Measurements from ENCODE around the gene ADARB2.

Gene ADARB2

DNA sequence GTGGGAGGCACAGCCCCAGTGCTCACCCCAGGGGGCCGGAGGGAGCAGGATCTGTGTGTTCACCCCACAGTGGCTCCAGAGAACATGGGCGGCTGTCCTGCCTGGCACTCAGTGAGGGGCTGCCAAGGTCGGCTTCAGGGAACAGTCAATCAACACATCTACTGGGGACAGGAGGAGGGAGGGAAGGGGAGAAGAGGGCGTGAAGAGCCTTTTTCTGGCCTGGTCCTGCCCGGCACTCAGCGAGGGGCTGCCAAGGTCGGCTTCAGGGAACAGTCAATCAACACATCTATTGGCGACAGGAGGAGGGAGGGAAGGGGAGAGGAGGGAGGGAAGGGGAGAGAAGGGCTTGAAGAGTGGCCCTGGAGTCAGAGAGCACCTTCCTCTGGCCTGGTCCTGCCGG, 184.9 kb downstream of the ADARB2 start:
- no peak for DNase-seq (ENCODE audit: low spot score)
- in situ Hi-C loops (cut with MboI; ENCODE audit: low pct_unique_long_range_greater_than_20kb, low sequenced_read_pairs, unreplicated experiment): no loop called here
- TF ChIP-seq, protein P1, sequence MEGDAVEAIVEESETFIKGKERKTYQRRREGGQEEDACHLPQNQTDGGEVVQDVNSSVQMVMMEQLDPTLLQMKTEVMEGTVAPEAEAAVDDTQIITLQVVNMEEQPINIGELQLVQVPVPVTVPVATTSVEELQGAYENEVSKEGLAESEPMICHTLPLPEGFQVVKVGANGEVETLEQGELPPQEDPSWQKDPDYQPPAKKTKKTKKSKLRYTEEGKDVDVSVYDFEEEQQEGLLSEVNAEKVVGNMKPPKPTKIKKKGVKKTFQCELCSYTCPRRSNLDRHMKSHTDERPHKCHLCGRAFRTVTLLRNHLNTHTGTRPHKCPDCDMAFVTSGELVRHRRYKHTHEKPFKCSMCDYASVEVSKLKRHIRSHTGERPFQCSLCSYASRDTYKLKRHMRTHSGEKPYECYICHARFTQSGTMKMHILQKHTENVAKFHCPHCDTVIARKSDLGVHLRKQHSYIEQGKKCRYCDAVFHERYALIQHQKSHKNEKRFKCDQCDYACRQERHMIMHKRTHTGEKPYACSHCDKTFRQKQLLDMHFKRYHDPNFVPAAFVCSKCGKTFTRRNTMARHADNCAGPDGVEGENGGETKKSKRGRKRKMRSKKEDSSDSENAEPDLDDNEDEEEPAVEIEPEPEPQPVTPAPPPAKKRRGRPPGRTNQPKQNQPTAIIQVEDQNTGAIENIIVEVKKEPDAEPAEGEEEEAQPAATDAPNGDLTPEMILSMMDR (IDR thresholded peaks at IDR 0.05; ENCODE audit: extremely low read depth, insufficient read depth, missing control alignments): no peak

DNA sequence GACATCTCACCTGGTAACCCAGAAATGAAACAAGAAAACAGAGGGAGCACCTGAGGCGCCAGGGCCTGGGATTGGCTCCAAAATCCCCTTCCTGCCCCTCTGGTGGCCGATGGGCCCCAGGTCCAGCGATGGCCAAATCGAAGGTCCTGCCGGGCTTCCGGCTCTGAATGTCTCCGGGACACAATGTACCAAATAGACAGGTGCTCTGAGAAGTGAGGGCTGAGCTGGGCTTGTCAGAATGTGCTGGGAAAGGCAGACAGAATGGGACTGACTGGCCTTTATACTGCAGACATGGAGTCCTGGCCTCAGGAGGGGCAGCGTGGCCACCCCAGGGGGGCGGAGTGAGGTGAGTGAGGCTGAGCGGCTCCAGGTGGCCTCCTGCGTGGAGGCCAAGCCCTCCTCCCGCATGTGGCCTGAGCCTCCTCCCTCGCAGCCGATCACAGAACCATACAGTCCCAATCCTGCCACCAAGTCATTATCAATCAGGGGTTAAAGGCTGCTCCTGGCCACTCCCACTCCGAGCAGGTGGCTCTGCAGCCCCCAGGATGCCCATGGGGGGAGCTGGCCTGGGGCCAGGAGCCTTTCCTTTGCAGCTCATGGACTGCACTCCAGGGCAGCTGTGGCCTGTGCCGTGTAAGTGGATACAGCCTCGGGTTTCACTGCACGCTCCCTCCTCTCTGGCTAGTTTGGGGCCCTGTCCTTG, 185.5 kb downstream of the ADARB2 start:
- in situ Hi-C loops (cut with MboI; ENCODE audit: low pct_unique_long_range_greater_than_20kb, low sequenced_read_pairs, unreplicated experiment): no loop called here
- no peak for DNase-seq (ENCODE audit: low spot score)
- TF ChIP-seq, protein P1 (IDR thresholded peaks at IDR 0.05; ENCODE audit: extremely low read depth, insufficient read depth, missing control alignments): no peak

GRCh38 chr10:1550616-1551015, 186.7 kb downstream of the ADARB2 start:
- TF ChIP-seq, protein P1 (IDR thresholded peaks at IDR 0.05; ENCODE audit: extremely low read depth, insufficient read depth, missing control alignments): no peak
- in situ Hi-C loops (cut with MboI; ENCODE audit: low pct_unique_long_range_greater_than_20kb, low sequenced_read_pairs, unreplicated experiment): no loop called here
- DNase-seq (ENCODE audit: low spot score): no peak

- in situ Hi-C loops (cut with MboI; ENCODE audit: low pct_unique_long_range_greater_than_20kb, low sequenced_read_pairs, unreplicated experiment): no loop called here
- no peak for DNase-seq (ENCODE audit: low spot score)
- TF ChIP-seq, protein P1 (IDR thresholded peaks at IDR 0.05; ENCODE audit: extremely low read depth, insufficient read depth, missing control alignments): no peak
These were observed 187.1 kb downstream of the ADARB2 start for GRCh38 chr10:1550291-1550595.

- no peak for DNase-seq (ENCODE audit: low spot score)
- TF ChIP-seq, protein P1 (IDR thresholded peaks at IDR 0.05; ENCODE audit: extremely low read depth, insufficient read depth, missing control alignments): no peak
- in situ Hi-C loops (cut with MboI; ENCODE audit: low pct_unique_long_range_greater_than_20kb, low sequenced_read_pairs, unreplicated experiment): no loop called here
These were observed 187.6 kb downstream of the ADARB2 start for GRCh38 chr10:1549591-1550290.

GRCh38 chr10:1548596-1548995, 188.7 kb downstream of the ADARB2 start:
- in situ Hi-C loops (cut with MboI; ENCODE audit: low pct_unique_long_range_greater_than_20kb, low sequenced_read_pairs, unreplicated experiment): no loop called here
- TF ChIP-seq, protein P1 (IDR thresholded peaks at IDR 0.05; ENCODE audit: extremely low read depth, insufficient read depth, missing control alignments): no peak
- no peak for DNase-seq (ENCODE audit: low spot score)
